H1 (cell line): ENCODE results near the gene ENDOU. TPM values are rescaled to one million over a fixed set of nuclear protein-coding genes. Genes with fewer than 3 reads are reported as not detected.

ENCODE experiments used
- CREB1 ChIP-seq: IDR thresholded peaks from 2 replicates; pipeline ENCODE4 v1.6.1; 2012; ENCODE audit warnings: inconsistent platforms
- RFX5 ChIP-seq: IDR thresholded peaks from 2 replicates; pipeline ENCODE4 v1.6.1; 2011; ENCODE audit warnings: low read depth, low read length, improper control_type of control experiment, borderline replicate concordance
- SIRT6 ChIP-seq: IDR thresholded peaks from one replicate; pipeline ENCODE4 v1.7.1; 2012; ENCODE audit warnings: low read length, inconsistent platforms
- SP1 ChIP-seq: IDR thresholded peaks from 2 replicates; pipeline ENCODE4 v1.6.1; 2011; ENCODE audit warnings: low read depth, low read length
- SP4 ChIP-seq: IDR thresholded peaks from 2 replicates; pipeline ENCODE4 v1.6.1; 2012; ENCODE audit warnings: low read length, inconsistent platforms
- TEAD4 ChIP-seq: IDR thresholded peaks from 2 replicates; pipeline ENCODE4 v1.6.1; 2012; ENCODE audit warnings: low read depth, low read length, inconsistent platforms, mixed read lengths
- polyA plus RNA-seq, 7 experiments: library from polyadenylated mRNA; depleted of rRNA in 3 of 7; stranded (reverse) in 5 of 7; unstranded in 2 of 7; fragments of >200 nt in 5 of 7; fragments of 200-250 nt in 2 of 7; gene quantifications; 1 replicate in 5 of 7; 2 replicates in 1 of 7; 4 replicates in 1 of 7; pipeline versions ENCODE4 v1.2.1 to v1.2.3, GENCODE V29; 2011 to 2013; ENCODE audit warnings: missing spikeins in 2 of 7, mixed read lengths in 2 of 7
- total RNA-seq: library from RNA; stranded (reverse); fragmentation: NEBNext Ultra II Directional; extraction: Animal tissue kit (Norgen Biotek cat#: 25700); gene quantifications from 2 replicates; pipeline ENCODE4 v1.2.1, GENCODE V29; 2021
- TF ChIP-seq, protein P1 (sequence below): fragments of 300-600 bp; sonication (generic); IDR thresholded peaks from 2 replicates; pipeline ENCODE4 v1.7.1; 2012; ENCODE audit warnings: low read length, moderate library complexity, mild to moderate bottlenecking, inconsistent platforms; ENCODE audit not compliant: insufficient replicate concordance
- TF ChIP-seq, protein P2 (sequence below): IDR thresholded peaks from 2 replicates; pipeline ENCODE4 v1.6.1; 2012; ENCODE audit warnings: inconsistent platforms

ENDOU gene
- total and polyA plus RNA-seq, 2 of the 8 experiments (the other 6 are each of a cell fraction or from before 2014, with no cell fraction given) = not detected

- TF ChIP-seq, protein P1, sequence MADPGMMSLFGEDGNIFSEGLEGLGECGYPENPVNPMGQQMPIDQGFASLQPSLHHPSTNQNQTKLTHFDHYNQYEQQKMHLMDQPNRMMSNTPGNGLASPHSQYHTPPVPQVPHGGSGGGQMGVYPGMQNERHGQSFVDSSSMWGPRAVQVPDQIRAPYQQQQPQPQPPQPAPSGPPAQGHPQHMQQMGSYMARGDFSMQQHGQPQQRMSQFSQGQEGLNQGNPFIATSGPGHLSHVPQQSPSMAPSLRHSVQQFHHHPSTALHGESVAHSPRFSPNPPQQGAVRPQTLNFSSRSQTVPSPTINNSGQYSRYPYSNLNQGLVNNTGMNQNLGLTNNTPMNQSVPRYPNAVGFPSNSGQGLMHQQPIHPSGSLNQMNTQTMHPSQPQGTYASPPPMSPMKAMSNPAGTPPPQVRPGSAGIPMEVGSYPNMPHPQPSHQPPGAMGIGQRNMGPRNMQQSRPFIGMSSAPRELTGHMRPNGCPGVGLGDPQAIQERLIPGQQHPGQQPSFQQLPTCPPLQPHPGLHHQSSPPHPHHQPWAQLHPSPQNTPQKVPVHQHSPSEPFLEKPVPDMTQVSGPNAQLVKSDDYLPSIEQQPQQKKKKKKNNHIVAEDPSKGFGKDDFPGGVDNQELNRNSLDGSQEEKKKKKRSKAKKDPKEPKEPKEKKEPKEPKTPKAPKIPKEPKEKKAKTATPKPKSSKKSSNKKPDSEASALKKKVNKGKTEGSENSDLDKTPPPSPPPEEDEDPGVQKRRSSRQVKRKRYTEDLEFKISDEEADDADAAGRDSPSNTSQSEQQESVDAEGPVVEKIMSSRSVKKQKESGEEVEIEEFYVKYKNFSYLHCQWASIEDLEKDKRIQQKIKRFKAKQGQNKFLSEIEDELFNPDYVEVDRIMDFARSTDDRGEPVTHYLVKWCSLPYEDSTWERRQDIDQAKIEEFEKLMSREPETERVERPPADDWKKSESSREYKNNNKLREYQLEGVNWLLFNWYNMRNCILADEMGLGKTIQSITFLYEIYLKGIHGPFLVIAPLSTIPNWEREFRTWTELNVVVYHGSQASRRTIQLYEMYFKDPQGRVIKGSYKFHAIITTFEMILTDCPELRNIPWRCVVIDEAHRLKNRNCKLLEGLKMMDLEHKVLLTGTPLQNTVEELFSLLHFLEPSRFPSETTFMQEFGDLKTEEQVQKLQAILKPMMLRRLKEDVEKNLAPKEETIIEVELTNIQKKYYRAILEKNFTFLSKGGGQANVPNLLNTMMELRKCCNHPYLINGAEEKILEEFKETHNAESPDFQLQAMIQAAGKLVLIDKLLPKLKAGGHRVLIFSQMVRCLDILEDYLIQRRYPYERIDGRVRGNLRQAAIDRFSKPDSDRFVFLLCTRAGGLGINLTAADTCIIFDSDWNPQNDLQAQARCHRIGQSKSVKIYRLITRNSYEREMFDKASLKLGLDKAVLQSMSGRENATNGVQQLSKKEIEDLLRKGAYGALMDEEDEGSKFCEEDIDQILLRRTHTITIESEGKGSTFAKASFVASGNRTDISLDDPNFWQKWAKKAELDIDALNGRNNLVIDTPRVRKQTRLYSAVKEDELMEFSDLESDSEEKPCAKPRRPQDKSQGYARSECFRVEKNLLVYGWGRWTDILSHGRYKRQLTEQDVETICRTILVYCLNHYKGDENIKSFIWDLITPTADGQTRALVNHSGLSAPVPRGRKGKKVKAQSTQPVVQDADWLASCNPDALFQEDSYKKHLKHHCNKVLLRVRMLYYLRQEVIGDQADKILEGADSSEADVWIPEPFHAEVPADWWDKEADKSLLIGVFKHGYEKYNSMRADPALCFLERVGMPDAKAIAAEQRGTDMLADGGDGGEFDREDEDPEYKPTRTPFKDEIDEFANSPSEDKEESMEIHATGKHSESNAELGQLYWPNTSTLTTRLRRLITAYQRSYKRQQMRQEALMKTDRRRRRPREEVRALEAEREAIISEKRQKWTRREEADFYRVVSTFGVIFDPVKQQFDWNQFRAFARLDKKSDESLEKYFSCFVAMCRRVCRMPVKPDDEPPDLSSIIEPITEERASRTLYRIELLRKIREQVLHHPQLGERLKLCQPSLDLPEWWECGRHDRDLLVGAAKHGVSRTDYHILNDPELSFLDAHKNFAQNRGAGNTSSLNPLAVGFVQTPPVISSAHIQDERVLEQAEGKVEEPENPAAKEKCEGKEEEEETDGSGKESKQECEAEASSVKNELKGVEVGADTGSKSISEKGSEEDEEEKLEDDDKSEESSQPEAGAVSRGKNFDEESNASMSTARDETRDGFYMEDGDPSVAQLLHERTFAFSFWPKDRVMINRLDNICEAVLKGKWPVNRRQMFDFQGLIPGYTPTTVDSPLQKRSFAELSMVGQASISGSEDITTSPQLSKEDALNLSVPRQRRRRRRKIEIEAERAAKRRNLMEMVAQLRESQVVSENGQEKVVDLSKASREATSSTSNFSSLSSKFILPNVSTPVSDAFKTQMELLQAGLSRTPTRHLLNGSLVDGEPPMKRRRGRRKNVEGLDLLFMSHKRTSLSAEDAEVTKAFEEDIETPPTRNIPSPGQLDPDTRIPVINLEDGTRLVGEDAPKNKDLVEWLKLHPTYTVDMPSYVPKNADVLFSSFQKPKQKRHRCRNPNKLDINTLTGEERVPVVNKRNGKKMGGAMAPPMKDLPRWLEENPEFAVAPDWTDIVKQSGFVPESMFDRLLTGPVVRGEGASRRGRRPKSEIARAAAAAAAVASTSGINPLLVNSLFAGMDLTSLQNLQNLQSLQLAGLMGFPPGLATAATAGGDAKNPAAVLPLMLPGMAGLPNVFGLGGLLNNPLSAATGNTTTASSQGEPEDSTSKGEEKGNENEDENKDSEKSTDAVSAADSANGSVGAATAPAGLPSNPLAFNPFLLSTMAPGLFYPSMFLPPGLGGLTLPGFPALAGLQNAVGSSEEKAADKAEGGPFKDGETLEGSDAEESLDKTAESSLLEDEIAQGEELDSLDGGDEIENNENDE = no peak
- TF ChIP-seq TEAD4 = no peak
- TF ChIP-seq, protein P2, sequence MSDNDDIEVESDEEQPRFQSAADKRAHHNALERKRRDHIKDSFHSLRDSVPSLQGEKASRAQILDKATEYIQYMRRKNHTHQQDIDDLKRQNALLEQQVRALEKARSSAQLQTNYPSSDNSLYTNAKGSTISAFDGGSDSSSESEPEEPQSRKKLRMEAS = no peak
- TF ChIP-seq SP1 = no peak
- no peak for TF ChIP-seq SP4
- no peak for TF ChIP-seq CREB1
- no peak for TF ChIP-seq SIRT6
- no peak for TF ChIP-seq RFX5
Measured at GRCh38 chr12:47773858-47774580, 48.7 kb upstream of the ENDOU start (continued).
